Mesenteric fat pad (tissue), 1 donor: Measurements from ENCODE around the gene MIP. TPM values are rescaled to one million over a fixed set of nuclear protein-coding genes. Genes with fewer than 3 reads are reported as not detected.
"Not testable (repeated sequence)": the region's sequence is repeated elsewhere in the genome, so short reads cannot be mapped to it uniquely, and the experiment has no call there.

Source experiments
- DNase-seq: peaks from one replicate; pipeline ENCODE4 v3.0.0-alpha.2; 2020; ENCODE audit warnings: low spot score
- total RNA-seq: library from RNA; stranded (reverse); fragmentation: NEBNext Ultra II Directional; extraction: Animal tissue kit (Norgen Biotek cat#: 25700); gene quantifications from one replicate; pipeline ENCODE4 v1.2.1, GENCODE V29; 2021
- donor health status: DM: yes; HTN: yes; CAD: no.

The MIP gene
- total RNA-seq, 1 donor from 2014 or later, result not detected

- peak; percentile 98 for DNase-seq
Observed at GRCh38 chr12:56468216-56469006, 14.0 kb upstream of the MIP start, which contains the start of gene SPRYD4. SPRYD4 (plus strand) TSS chr12:56468578; CDS start chr12:56468592, 14 bp downstream.

- DNase-seq, result no peak
Observed at GRCh38 chr12:56462565-56462964, 8.1 kb upstream of the MIP start.

DNA sequence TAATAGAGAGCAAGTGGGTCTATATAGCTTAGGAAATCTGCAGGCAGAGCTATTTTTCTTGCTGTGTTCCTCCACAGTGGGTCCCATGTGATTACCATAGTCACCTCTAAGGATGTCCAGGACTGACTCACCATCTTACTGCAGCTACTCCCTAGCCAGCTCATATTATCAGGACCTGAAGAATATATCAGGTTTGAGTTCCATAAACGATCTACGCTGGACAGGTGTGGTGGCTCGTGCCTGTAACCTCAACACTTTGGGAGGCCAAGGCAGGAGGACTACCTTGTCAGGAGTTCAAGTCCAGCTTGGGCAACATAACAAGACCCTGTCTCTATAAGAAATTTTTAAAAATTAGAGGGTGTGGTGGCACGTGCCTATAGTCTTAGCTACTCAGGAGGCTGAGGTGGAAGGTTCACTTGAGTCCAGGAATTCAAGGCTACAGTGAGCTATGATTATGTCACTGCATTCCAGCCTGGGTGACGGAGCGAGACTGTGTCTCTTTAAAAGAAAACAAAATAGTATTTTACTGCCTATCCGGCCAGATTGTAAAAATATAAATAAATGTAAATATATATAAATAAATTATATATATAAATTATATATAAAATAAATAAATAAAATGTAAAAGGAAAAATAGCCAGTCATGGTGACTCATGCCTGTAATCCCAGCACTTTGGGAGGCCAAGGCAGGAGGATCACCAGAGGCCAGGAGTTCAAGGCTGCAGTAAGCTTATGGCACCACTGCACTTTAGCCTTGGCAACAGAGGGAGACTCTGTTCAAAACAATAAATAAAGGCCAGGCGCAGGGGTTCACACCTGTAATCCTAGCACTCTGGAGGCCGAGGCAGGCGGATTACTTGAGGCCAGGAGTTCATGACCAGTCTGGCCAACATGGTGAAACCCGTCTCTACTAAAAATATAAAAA is 7.0 kb upstream of the MIP start:
- DNase-seq, result no peak

- DNase-seq, result no peak
Observed at GRCh38 chr12:56457817-56458216, 3.4 kb upstream of the MIP start.

DNA sequence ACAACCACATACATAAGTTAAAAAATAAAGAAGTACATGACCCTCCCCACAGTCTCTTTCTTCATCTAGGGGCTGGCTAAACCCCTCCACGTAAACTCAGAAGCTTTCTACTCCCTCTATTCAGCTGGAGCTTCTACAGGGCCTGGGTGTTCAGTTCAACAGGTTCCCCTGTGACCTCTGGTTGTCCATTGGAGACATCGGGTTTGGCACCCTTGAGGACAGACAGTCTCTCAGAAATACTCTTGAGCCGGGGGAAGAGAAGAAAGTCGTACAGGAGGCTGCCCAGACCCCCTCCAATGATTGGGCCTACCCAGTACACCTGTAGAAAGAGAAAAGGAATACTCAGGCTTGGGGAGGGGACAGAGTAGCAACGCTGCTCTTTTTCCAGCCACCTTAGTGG is 3.3 kb downstream of the MIP start:
- DNase-seq, result no peak

DNA sequence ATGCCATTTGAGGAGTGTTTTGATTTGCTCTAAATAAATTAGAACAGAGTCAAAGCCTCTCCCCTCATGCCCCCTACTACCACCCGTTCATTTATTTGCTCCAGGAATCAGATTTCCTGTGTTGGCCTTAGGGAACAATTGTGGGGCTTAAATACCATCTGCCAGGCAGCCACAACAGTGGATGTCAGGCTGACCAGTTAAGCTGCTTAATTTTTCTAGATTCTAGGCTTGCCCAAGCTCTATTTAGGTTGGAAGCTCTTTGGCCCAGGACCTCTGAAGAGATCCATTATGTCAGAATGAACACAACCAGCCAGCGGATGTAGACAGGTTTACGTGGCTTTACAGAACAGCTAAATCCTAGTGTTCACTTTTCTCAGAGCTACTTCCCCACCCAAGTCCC is 4.2 kb downstream of the MIP start:
- DNase-seq, result no peak

DNA sequence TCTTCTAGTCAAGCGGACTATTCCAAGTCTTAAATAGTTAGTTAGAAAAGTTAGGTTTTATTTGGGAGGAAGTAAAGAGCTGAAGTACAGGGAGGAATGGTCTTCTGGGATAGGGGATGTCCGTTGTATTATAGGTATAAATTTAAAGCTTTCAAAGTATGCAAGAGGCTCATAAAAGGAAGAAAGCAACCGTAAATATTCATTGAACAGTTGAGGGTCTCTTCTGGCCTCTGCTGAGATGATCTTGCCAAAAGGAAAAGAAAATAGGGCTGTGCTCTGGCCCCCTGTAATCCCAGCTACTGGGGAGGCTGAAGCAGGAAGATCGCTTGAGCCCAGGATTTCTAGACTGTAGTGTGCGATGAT is 4.9 kb downstream of the MIP start:
- DNase-seq, result no peak

DNA sequence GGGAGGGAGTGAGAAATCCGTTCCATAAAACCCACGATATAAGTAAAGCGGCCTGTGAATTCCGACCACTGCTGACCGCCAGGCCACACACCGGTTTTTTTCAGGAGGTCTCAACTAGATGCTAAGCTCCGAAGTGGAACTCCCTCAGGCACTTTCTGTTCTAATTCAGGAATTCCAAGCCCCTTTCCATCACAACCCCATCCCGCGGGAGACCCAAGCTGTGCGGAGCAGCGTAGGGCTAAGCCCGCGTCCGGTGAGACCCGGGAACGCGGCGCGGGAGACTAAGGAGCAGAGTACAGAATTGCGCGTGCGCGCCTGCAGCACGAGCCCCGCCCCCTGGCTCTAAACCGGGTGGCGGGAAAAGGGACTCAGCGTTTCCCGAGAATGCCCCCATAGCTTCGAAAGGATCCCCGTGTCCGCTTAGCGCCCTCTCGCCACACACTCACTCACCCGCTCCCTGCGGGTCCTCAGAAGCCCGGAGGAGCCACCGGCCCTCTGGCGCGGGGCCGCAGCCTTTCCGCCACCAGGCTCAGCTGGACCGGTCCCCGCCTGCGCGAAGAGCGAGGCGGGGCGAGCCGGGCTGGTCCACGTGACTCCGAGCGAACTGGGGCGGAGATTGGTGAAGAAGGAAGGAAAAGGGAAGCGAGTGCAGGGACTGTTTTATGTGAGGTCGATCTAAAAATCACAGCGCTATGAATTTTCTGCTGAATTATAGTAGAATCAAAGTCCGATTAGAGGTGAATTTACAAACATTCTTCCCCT is 5.4 kb downstream of the MIP start, which contains the start of gene TIMELESS:
Gene TIMELESS (minus strand): TSS at position 567 of the 762 bp plus-strand sequence. CDS start 15,256 bp downstream, outside the sequence.
- DNase-seq, result peak; percentile 95

DNA sequence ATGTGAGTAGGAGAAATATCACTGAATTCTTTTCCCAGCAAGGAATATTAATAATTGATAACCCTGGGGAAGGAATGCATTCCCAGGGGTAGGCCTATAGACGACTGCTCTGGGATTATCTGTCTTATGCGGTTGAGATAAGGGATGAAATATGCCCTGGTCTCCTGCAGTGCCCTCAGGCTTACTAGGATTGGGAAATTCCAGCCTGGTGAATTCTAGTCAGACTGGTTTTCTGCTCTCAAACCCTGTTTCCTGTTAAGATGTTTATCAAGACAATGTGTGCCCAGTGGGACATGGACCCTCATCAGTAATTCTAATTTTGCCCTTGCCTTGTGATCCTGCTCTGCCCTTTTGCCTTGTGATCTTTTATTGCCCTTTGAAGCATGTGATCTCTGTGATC is 11.2 kb downstream of the MIP start:
- not testable (repeated sequence) for DNase-seq

GRCh38 chr12:56437430-56438176 is 16.9 kb downstream of the MIP start:
- DNase-seq, result no peak

GRCh38 chr12:56434828-56435227 is 19.6 kb downstream of the MIP start:
- DNase-seq, result no peak

- no peak for DNase-seq
Observed at GRCh38 chr12:56431850-56432249, 22.6 kb downstream of the MIP start.

- no peak for DNase-seq
Observed at GRCh38 chr12:56431288-56431687, 23.2 kb downstream of the MIP start.

DNA sequence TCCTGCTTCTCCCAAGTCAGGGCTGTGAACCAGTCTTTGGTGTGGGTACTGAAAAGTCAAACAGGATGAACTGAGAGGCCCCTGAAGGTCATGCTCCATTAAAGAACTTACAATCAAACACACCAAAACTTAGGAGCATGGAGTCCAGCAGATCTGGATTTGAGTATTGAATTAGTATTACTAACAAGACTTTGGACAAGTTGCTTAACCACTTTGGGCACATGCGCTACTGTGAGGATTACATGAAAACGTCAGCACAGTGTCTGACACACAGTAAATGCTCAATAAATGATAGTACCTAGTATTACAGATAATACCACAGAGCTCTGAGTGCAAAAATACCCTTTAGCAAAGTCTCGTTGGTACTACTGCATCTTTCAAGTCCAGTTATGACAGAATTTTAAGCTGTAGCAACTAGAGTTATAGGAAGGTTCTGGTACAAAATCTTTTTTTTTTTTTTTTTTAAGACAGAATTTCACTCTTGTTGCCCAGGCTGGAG is 28.5 kb downstream of the MIP start:
- DNase-seq, result no peak

GRCh38 chr12:56425193-56425592 is 29.3 kb downstream of the MIP start:
- DNase-seq, result no peak

GRCh38 chr12:56420411-56420810 is 34.0 kb downstream of the MIP start:
- DNase-seq, result no peak

DNA sequence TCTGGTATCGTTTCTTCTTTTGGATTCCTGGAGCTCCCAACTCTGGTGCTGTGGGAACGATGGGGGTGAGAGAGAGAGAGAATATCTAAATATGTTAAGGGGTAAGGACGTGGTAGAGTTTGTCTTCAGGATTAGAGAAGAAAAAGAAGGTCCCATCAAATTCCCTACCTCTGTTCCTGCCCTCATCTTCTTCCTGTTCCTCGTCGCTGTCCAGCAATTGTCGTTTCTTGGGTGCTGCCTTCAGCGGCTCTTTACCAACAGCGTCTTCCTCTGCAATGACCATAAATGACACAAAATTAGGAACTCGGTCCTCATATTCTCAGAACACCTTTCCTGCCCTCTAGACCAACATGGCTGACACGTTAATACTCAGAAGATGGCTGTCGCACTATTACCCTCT is 36.7 kb downstream of the MIP start:
- DNase-seq, result no peak

- no peak for DNase-seq
Observed at GRCh38 chr12:56414401-56414800, 40.1 kb downstream of the MIP start.

DNA sequence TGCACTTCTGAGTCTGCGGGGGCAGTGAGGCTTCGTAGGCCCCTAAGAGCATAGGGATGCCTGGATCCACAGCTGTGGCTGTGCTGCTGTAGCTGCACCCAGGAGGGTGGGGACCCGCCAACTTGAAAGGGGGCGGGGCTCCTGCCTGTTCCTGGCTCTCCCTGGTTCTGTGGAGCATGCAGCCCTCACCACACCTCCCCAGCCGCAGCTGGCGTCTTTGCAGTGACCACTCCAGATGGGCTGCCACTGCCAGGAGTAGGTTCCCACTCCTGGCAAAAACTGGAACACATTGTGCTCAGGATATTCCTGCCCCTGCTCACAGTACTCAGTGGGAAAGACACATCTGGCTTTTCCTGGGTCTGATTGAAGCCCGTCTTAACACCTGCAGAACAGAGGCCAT is 41.1 kb downstream of the MIP start:
- DNase-seq, result no peak
